GM18858 (cell line): ENCODE results near the gene DLX6.

Experiments used
- ATAC-seq: cut with Tn5 transposase; IDR thresholded peaks from one replicate; pipeline ENCODE4 v1.9.1; 2021; ENCODE audit not compliant: unreplicated experiment

Gene DLX6

GRCh38 chr7:96995406-96996110, 9.8 kb upstream of the DLX6 start:
- no peak for ATAC-seq

DNA sequence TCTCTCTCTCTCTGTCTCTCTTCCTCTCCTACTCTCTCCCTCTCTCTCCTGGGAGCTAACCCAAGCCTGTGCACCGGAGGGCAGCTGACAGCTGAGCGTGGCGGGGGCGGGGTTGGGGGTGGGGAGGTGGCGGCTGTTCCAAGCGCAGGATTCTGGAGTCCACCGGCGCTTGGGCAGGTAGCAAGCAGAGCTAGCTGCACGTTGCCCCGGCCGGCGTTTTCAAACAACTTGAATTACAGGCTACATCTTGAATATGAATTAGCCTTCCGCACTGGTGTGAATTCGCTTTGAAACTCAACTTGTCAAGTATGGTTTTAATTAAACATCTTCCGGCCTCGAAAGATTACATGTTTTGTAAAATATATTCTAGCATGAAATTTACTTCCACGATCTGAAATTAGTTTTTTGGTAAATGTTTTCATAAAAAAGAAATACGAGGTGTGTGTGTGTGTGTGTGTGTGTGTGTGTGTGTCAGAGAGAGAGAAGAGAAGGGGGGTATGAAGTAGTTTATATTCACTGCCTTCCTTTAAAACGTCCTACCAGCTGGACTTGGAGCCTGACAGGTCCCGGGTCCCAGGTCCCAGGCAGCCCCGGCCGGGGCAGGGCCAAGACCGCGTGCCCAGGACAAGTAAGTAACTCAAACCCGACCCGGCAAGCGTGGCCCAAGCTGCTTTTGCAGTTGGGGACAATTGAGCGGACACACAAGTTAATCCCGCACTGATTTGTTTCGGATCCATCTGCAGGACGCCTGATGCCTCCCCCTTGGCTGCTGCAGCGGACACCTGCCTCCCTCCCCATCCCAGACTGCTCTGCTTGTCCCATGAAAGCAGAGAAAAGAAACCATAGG, 9.0 kb upstream of the DLX6 start:
- no peak for ATAC-seq

DNA sequence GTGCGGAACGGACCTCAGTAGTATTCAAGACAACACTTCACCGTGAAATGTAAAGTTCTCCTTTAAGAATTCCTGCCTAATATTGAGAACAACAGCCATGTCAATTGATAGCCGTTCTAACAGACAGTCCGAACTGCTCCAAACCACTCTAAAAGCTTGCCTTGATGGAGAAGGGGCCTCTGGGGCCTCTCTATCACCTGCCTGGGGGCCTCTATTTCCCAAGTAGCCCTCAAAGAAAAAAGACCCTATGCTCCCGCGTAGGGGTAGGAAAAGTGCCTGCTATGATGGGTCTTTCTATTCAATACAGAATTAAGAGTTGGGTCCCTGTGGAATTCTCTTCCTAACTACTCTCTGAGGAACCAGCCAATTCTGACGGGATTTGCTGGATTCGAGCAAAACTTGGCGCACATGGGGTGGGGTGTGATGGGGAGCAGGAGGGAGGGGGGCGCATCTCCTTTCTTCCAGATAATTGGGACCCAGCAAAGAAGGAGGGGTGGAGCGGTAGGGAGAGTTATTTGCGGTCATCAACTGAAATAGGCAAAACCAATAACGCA, 8.3 kb upstream of the DLX6 start:
- no peak for ATAC-seq

GRCh38 chr7:96997512-96998032, 7.8 kb upstream of the DLX6 start:
- no peak for ATAC-seq

- no peak for ATAC-seq
Observed at GRCh38 chr7:96998333-96998732, 7.0 kb upstream of the DLX6 start.

DNA sequence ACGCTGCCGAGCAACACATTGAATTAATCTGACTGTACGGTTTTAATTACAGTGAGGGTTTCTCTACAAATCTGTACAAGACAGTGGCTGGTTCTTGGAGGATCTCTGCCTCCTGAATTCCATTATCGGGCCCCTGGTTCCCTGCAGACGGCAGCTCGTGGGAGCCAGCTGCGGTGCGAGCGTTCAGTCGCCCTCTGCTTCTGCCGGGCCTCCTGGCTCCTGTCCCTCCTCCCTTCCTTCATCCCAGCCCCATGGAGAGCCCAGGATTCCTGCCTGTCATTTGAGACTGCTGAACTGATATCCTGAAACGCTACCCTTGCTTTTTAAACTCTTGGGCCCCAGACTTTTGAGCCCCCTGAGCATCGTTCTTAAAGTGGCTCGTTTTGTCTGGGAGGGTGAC, 6.6 kb upstream of the DLX6 start:
- ATAC-seq: no peak

DNA sequence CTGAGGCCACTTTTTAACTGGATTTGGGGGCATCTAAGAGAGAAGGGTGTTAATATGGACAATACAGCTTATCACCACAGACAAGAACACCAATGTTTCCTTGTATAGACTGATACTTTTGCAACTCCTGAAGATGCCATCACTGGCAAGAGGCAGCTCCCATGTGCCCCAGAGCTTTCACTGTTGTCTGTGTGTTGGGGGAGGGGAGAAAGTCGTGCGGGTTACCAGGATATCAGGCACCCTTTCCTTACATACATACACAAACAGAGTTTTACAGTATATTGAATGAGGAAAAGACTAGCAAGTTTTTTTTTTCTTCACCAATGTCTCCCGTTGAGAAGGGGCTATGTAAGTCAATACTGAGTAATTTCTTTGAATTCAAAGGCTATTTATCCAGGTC, 4.1 kb upstream of the DLX6 start:
- ATAC-seq: no peak

- ATAC-seq: no peak
Observed at GRCh38 chr7:97001656-97002554, 3.4 kb upstream of the DLX6 start.

- ATAC-seq: no peak
Observed at GRCh38 chr7:97002555-97003261, 2.6 kb upstream of the DLX6 start.

- ATAC-seq: no peak
Observed at GRCh38 chr7:97003262-97004246, 1.8 kb upstream of the DLX6 start.

DNA sequence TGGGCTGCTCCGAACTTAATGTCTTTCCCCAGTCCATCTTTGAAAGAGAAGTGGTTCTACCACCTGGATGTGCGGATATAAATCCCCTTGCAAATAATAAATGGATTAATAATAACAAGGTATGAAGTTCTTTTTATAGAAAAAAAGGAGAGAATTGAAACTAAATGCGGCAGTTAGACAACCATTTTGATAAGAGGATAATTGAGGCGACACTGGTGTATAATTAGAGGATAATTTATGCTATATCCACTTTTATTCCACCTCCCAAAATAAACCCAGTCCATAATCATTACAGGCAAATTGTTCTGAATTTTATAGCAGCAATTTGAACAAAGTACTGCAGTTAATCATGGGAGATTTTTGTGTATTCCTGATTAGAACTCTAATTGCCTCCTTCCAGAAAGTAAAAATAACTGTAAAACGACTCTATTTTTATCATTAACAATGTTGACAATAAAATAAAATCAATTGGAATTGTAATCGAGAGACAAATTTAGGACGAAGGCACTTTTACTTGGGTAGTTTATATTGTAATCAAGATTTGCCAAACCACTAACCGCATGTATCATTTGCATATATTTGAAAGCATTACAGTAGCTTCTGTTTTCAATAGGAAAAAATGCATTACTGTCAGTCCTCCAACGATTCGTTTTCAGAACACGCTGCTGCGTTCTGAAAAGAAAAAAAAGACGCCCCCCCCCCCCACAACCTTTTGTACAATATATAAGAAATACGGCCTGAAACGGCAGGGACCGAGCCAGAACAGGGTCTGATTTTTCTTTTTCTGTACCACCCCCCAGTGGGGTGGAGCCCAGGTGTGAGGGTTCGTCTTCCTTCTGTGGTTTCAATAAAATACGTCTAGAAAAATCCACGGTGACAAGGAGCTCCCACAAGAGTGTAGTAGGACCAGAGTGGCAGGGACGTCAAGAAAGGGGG, 838 bp upstream of the DLX6 start:
- ATAC-seq: no peak

DNA sequence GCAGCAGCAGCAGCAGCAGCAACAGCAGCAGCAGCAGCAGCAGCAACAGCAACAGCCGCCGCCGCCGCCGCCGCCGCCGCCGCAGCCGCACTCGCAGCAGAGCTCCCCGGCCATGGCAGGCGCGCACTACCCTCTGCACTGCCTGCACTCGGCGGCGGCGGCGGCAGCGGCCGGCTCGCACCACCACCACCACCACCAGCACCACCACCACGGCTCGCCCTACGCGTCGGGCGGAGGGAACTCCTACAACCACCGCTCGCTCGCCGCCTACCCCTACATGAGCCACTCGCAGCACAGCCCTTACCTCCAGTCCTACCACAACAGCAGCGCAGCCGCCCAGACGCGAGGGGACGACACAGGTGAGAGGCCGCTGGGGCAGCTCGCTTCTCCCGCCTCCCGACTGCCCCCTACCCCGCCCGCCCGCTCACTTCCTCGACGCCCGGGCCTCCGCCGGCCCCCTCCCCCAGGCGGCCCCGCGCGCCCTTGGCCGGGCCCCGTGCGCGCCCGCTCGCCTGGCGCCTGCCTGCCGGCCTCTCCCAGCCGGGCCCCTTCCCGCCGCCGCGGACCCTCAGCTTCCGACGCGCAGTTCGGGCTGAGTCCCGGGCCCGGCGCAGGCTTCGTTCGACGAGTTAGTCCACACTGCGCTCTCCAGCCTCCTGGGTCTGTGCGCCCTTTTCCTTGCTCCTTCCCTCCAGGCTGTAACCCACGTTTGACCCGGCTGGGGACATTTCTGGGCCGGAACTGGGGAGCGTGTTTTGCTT, 882 bp downstream of the DLX6 start:
- no peak for ATAC-seq

- ATAC-seq: no peak
Observed at GRCh38 chr7:97006816-97007582, 1.6 kb downstream of the DLX6 start.

- ATAC-seq: no peak
Observed at GRCh38 chr7:97007583-97007861, 2.2 kb downstream of the DLX6 start.

DNA sequence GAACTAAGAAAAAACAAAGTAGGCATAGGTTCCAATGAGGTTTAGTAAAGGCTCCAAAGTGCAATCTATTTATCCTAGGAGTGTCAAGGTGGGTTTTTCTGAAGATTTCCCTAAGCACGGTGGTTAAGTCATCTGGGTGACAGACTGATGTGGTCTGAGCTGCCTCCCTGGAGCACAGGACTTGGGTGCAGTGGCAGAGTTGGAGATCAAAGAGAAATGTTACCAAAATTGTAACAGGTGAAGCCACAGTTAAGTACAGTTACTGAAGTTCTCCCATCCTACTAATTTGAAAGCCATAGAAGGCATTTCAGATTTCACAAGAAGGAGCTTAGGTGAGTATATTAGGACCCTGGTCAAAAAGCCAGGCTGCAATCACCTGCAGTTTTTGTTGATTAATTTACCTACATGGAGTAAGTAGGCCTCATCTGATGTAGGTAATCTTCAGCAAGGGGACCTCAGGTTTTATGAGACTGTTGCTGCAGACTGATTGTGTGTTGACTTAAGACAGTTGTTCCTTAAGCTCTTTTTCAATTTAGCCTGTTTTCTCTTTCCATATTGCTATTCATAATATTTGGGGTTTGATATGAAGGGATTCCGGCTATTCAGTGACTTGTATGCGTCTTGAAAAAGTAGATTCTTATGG, 3.0 kb downstream of the DLX6 start:
- ATAC-seq: no peak
